ENCODE measurements around the gene ST8SIA3. TPM values are rescaled to one million over a fixed set of nuclear protein-coding genes. Genes with fewer than 3 reads are reported as not detected.
"Not testable (repeated sequence)": the region's sequence is repeated elsewhere in the genome, so short reads cannot be mapped to it uniquely, and the experiment has no call there.

The ST8SIA3 gene
- total RNA-seq, 1 experiment from 2014 or later: 1.9 TPM

DNA sequence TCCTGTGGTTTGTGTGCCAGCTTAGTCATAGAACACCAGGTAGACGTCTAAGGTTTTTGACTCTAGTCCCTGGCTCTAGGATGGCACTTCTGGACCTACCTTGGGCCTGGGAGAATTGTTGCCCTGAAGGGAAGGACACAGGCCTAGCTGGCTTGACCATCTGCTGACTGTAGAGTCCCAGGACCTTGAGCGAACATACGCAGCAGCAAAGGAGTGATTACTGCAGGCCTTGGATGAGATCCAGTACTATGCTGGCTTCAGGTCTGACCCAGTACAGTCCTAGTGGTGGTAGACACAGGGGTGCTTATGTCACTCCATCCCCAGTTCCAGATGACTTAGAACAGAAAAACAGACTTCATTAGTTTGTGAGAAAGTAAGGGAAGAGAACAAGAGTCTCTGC is 37.7 kb downstream of the ST8SIA3 start:
- no peak overlapping the region for H4K91ac ChIP-seq (ENCODE audit: insufficient read length, low read depth, low read length)
- no peak overlapping the region for H3K18ac ChIP-seq (ENCODE audit: insufficient read length, low read depth, low read length)
- H2BK12ac ChIP-seq (ENCODE audit: insufficient read length, low read depth, low read length): no peak overlapping the region
- Mint-ChIP-seq H3K9me3 (peaks cover 3 to 4% of the 10 kb centered on the region in 2 experiments; a peak in 1 of 5 replicates), H3K4me1 (peaks cover 0 to 4% of the 10 kb centered on the region in 2 experiments; a peak in 1 of 4 replicates), H3K4me3 (no peak overlapping the region), H3K27ac (no peak overlapping the region; a peak in 1 of 7 replicates), H3K27me3 (ENCODE audit: low read depth) (no peaks in the 10 kb centered on the region; the same call in 1 of the 2 replicates), H3K36me3 (ENCODE audit: insufficient read depth in 1 of 3, low read depth in 3 of 3) (no peaks in the 10 kb centered on the region)
- H3K14ac ChIP-seq (ENCODE audit: insufficient read depth, low read length): no peak overlapping the region
- TF ChIP-seq CTCF (conservative IDR thresholded peaks at IDR 0.05): no peak
- no peak overlapping the region for H4K8ac ChIP-seq (replicated peaks; ENCODE audit: insufficient read length, low read depth, low read length)
- no peak overlapping the region for H3K4ac ChIP-seq (ENCODE audit: low read depth, low read length)
- no peak overlapping the region for H2AFZ ChIP-seq (ENCODE audit: low read length)
- no CpG with 5 or more reads among the region's 3 CpGs for WGBS (ENCODE audit: extremely low coverage, insufficient read length, low lambda C conversion rate)
- peaks cover 3% of the 10 kb centered on the region; the same call in 1 of the 2 replicates for H3K4me1 ChIP-seq (ENCODE audit: insufficient read depth, low read length)
- H3T11ph ChIP-seq (ENCODE audit: low read length): no peak overlapping the region
- no peak overlapping the region for H2BK120ac ChIP-seq (ENCODE audit: low read depth, low read length, poor library complexity, severe bottlenecking)
- H3K9ac ChIP-seq (ENCODE audit: extremely low read depth, insufficient read length, low read length): no peak overlapping the region
- H3K4me2 ChIP-seq (ENCODE audit: insufficient read depth, insufficient read length, low read length): no peak overlapping the region
- H3K23me2 ChIP-seq (ENCODE audit: insufficient read length, low read depth, low read length, poor library complexity, severe bottlenecking): no peaks in the 10 kb centered on the region
- H2BK15ac ChIP-seq (ENCODE audit: low read depth, low read length): no peak overlapping the region
- H2BK20ac ChIP-seq (ENCODE audit: low read depth, low read length, poor library complexity, severe bottlenecking): no peak overlapping the region
- H3K56ac ChIP-seq (ENCODE audit: insufficient read length, low read depth, low read length): no peak overlapping the region
- no peaks in the 10 kb centered on the region for H4K20me1 ChIP-seq (ENCODE audit: control insufficient read depth, insufficient read depth, insufficient read length)
- H3K23ac ChIP-seq (ENCODE audit: insufficient read length, low read depth, low read length): no peak overlapping the region
- no peaks in the 10 kb centered on the region; the same call in 1 of the 2 replicates for H3K27me3 ChIP-seq (ENCODE audit: insufficient read depth, low read length)
- H4K5ac ChIP-seq (ENCODE audit: insufficient read length, low read depth, low read length): no peak overlapping the region
- DNase-seq: no peak
- no peaks in the 10 kb centered on the region for H3K79me1 ChIP-seq (ENCODE audit: insufficient read depth, low read depth, low read length, poor library complexity, severe bottlenecking)
- H3K79me2 ChIP-seq (ENCODE audit: insufficient read depth, low read length): no peaks in the 10 kb centered on the region
- H2BK5ac ChIP-seq (ENCODE audit: insufficient read length, low read length): no peak overlapping the region
- no peak overlapping the region for H3K27ac ChIP-seq (ENCODE audit: insufficient read length, low read depth, low read length)
- H2AK5ac ChIP-seq (ENCODE audit: insufficient read length, low read length): no peak overlapping the region
- H3K9me3 ChIP-seq (ENCODE audit: control insufficient read depth, low read depth, low read length): no peaks in the 10 kb centered on the region

DNA sequence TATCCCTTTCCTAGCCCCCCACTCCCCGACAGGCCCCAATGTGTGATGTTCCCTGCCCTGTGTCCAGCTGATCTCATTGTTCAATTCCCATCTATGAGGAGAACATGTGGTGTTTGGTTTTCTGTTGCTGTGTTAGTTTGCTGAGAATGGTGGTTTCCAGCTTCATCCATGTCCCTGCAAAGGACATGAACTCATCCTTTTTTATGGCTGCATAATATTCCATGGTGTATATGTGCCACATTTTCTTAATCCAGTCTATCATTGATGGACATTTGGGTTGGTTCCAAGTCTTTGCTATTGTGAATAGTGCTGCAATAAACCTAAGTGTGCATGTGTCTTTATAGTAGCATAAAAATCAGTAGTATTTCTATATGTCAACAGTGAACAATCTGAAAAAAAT is 42.4 kb downstream of the ST8SIA3 start:
- not testable (repeated sequence) for H2BK15ac ChIP-seq (ENCODE audit: low read depth, low read length); H2BK5ac ChIP-seq (ENCODE audit: insufficient read length, low read length); H3K4me3 Mint-ChIP-seq

More for the DNA sequence above, 42.4 kb downstream of the ST8SIA3 start:
- not testable (repeated sequence) for H3K9ac ChIP-seq (ENCODE audit: extremely low read depth, insufficient read length, low read length); H3K4me2 ChIP-seq (ENCODE audit: insufficient read depth, insufficient read length, low read length); H3K79me2 ChIP-seq (ENCODE audit: insufficient read depth, low read length); H3K27ac Mint-ChIP-seq; DNase-seq; H3K27me3 ChIP-seq (ENCODE audit: insufficient read depth, low read length); H2BK120ac ChIP-seq (ENCODE audit: low read depth, low read length, poor library complexity, severe bottlenecking); H3K4me1 Mint-ChIP-seq; H3K56ac ChIP-seq (ENCODE audit: insufficient read length, low read depth, low read length); H3K9me3 ChIP-seq (ENCODE audit: control insufficient read depth, low read depth, low read length); H2BK12ac ChIP-seq (ENCODE audit: insufficient read length, low read depth, low read length); H3K79me1 ChIP-seq (ENCODE audit: insufficient read depth, low read depth, low read length, poor library complexity, severe bottlenecking); H3K23ac ChIP-seq (ENCODE audit: insufficient read length, low read depth, low read length); H4K8ac ChIP-seq (replicated peaks; ENCODE audit: insufficient read length, low read depth, low read length); H4K5ac ChIP-seq (ENCODE audit: insufficient read length, low read depth, low read length); H3K4ac ChIP-seq (ENCODE audit: low read depth, low read length); H4K20me1 ChIP-seq (ENCODE audit: control insufficient read depth, insufficient read depth, insufficient read length); H3K9me3 Mint-ChIP-seq; H4K91ac ChIP-seq (ENCODE audit: insufficient read length, low read depth, low read length); H2BK20ac ChIP-seq (ENCODE audit: low read depth, low read length, poor library complexity, severe bottlenecking); H2AK5ac ChIP-seq (ENCODE audit: insufficient read length, low read length); H3K23me2 ChIP-seq (ENCODE audit: insufficient read length, low read depth, low read length, poor library complexity, severe bottlenecking); H3K18ac ChIP-seq (ENCODE audit: insufficient read length, low read depth, low read length); H3K4me1 ChIP-seq (ENCODE audit: insufficient read depth, low read length); H3K36me3 Mint-ChIP-seq (ENCODE audit: insufficient read depth in 1 of 3, low read depth in 3 of 3); H2AFZ ChIP-seq (ENCODE audit: low read length); H3K14ac ChIP-seq (ENCODE audit: insufficient read depth, low read length); H3K27ac ChIP-seq (ENCODE audit: insufficient read length, low read depth, low read length); H3T11ph ChIP-seq (ENCODE audit: low read length)
- no CpG with 5 or more reads among the region's 1 CpG for WGBS (ENCODE audit: extremely low coverage, insufficient read length, low lambda C conversion rate)
- peaks cover 10% of the 10 kb centered on the region for H3K27me3 Mint-ChIP-seq (ENCODE audit: low read depth)

All from H9 (cell line).